ENCODE results near the gene BRINP3.

- TF ChIP-seq, protein P1, sequence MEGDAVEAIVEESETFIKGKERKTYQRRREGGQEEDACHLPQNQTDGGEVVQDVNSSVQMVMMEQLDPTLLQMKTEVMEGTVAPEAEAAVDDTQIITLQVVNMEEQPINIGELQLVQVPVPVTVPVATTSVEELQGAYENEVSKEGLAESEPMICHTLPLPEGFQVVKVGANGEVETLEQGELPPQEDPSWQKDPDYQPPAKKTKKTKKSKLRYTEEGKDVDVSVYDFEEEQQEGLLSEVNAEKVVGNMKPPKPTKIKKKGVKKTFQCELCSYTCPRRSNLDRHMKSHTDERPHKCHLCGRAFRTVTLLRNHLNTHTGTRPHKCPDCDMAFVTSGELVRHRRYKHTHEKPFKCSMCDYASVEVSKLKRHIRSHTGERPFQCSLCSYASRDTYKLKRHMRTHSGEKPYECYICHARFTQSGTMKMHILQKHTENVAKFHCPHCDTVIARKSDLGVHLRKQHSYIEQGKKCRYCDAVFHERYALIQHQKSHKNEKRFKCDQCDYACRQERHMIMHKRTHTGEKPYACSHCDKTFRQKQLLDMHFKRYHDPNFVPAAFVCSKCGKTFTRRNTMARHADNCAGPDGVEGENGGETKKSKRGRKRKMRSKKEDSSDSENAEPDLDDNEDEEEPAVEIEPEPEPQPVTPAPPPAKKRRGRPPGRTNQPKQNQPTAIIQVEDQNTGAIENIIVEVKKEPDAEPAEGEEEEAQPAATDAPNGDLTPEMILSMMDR (IDR thresholded peaks at IDR 0.05 in 4 of 5, conservative IDR thresholded peaks at IDR 0.05 in 1 of 5), result no peak
- no peak for TF ChIP-seq POLR2A (IDR thresholded peaks at IDR 0.05)
Observed at GRCh38 chr1:190101756-190102155, 375.9 kb downstream of the BRINP3 start.

Data from gastrocnemius medialis (tissue), 4 donors.